Naive thymus-derived CD8-positive, alpha-beta T cell (primary cell): ENCODE results near the gene APCDD1L. TPM values are rescaled to one million over a fixed set of nuclear protein-coding genes. Genes with fewer than 3 reads are reported as not detected.
A peak's percentile ranks its signal among the peaks of the same experiment; 100 is the strongest.
"Not testable (repeated sequence)": the region's sequence is repeated elsewhere in the genome, so short reads cannot be mapped to it uniquely, and the experiment has no call there.

Experiments used
- ATAC-seq, 2 donors: fragments of 150-1000 bp; cut with Tn5 transposase in 1 of 2; sonication (Bioruptor Pico), chemical (Tn5 transposase) in 1 of 2; 1 replicate in 1 of 2; 2 replicates in 1 of 2; pipeline ENCODE4 v1.10.0; 2021; ENCODE audit warnings: mild to moderate bottlenecking in 2 of 2, moderate library complexity in 2 of 2
- POLR2A ChIA-PET: fragments of 350-600 bp; sonication (Branson Sonifier 250); formaldehyde crosslinking; loops from one replicate; lab custom pipeline; 2021; ENCODE audit warnings: antibody characterized with exemption; lab: Charles Lee
- DNase-seq, 10 donors: peaks; one replicate each; pipeline versions ENCODE4 v3.0.0 to v3.0.0-alpha.2; 2020 to 2022
- H3K27ac Mint-ChIP-seq, 10 donors: one replicate each; pipeline ENCODE4 v1.8.0; 2020 to 2022; ENCODE audit warnings: mild to moderate bottlenecking in 10 of 10, mixed read lengths in 10 of 10, moderate library complexity in 4 of 10, inconsistent platforms in 1 of 10
- H3K27me3 Mint-ChIP-seq, 5 donors: one replicate each; pipeline ENCODE4 v1.8.0; 2021 to 2022; ENCODE audit warnings: mixed read lengths in 5 of 5
- H3K36me3 Mint-ChIP-seq, 3 donors: one replicate each; pipeline ENCODE4 v1.8.0; 2020 to 2022; ENCODE audit warnings: mixed read lengths in 3 of 3, mild to moderate bottlenecking in 2 of 3, inconsistent platforms in 1 of 3
- H3K4me1 Mint-ChIP-seq, 4 donors: one replicate each; pipeline ENCODE4 v1.8.0; 2021 to 2022; ENCODE audit warnings: mixed read lengths in 4 of 4
- H3K4me3 Mint-ChIP-seq, 10 donors: one replicate each; pipeline ENCODE4 v1.8.0; 2020 to 2022; ENCODE audit warnings: mild to moderate bottlenecking in 10 of 10, mixed read lengths in 10 of 10, moderate library complexity in 6 of 10, inconsistent platforms in 1 of 10
- H3K9me3 Mint-ChIP-seq, 9 donors: one replicate each; pipeline ENCODE4 v1.8.0; 2020 to 2022; ENCODE audit warnings: mixed read lengths in 9 of 9, mild to moderate bottlenecking in 3 of 9, inconsistent platforms in 1 of 9, moderate library complexity in 1 of 9
- polyA plus RNA-seq, 3 donors: library from polyadenylated mRNA; unstranded; fragments of 300-500 nt; fragmentation: Illumina TruSeq; gene quantifications; one replicate each; pipeline ENCODE4 v1.2.3, GENCODE V29; 2021
- total RNA-seq, 8 experiments: library from RNA in 2 of 8; stranded (reverse) in 2 of 8; gene quantifications; one replicate each; pipeline ENCODE4 v1.2.3 and lab custom pipeline; 2021 to 2026

Gene APCDD1L
- total and polyA plus RNA-seq, 5 experiments from 2014 or later = 0.48 TPM; not detected in 4

DNA sequence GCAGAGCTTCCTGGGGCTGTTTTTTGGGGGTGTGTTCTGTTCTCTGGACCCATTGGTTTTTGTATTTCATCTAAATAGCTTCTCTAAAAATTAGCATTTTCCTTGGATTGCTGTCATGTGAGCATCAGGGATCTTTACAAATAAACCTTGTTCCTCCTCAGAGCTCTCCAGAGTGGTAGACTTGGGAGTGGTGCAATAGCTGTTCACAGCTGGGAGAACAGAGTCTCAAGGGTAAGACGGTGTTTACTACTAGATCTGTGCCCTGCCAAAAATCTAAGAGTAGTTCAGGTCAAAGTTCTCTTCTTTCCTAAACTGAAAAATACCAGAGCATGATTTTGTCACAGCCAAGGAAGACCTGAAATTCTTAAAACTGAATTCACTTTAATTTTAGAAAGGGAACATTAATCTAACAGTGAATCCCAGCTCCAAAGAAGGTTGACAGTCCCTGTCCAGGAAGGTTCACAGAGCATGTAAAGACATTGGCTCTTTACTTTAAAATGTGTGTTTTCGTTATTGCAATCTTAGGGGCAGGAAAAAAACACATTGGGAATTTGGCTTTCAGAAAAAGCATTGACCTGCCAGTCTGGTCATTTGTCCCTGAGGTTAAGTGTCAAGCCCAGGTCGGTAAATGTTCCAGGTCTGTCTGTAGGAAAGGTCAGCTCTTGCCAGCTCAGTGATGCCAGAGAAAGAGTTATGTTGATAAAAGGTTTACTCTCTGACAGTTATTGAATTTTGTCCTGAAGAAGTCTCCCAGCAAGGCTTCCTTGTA, 82.8 kb downstream of the APCDD1L start:
- H3K4me1 Mint-ChIP-seq = peaks cover 20 to 51% (median 35%) of the 10 kb centered on the region in 4 donors
- H3K27ac Mint-ChIP-seq = peak overlapping the region in 9 of 10 donors; percentile 28 to 82 (median 70)
- H3K9me3 Mint-ChIP-seq = peaks cover 0 to 2% (median 0%) of the 10 kb centered on the region in 9 donors
- POLR2A ChIA-PET = interaction anchor here (1.1 kb wide), 1 partner anchor 43 kb away, joined by 3 read pairs; the partner anchor contains the start of gene VAPB
- DNase-seq (no peak), ATAC-seq (no peak)
- H3K4me3 Mint-ChIP-seq = no peak overlapping the region
- no peaks in the 10 kb centered on the region for H3K27me3 Mint-ChIP-seq
- H3K36me3 Mint-ChIP-seq = peaks cover 0 to 57% (median 9%) of the 10 kb centered on the region in 3 donors

DNA sequence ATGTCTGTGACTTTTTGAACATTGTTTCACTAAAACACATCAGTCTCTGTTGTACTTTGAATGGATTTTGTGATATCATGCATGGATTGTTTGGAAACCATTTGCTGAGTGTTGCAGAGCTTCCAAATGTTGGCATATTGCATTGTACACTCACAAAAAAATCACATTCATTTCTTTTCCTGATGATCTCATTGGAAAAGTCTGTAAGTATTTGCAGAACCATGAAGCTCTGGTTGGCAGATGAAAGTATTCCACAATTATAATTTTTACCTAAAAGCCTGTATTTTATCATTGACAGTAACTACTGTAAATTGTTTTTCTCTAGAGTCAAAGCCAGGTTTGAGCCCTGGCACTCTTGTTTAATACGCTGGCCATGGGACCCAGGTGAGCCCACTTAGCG, 84.1 kb downstream of the APCDD1L start:
- DNase-seq = no peak
- POLR2A ChIA-PET = no interaction called here
- H3K36me3 Mint-ChIP-seq = peaks cover 0 to 51% (median 9%) of the 10 kb centered on the region in 3 donors
- H3K9me3 Mint-ChIP-seq = peaks cover 0 to 2% (median 0%) of the 10 kb centered on the region in 9 donors
- no peak overlapping the region for H3K27ac Mint-ChIP-seq
- no peak for ATAC-seq
- H3K4me3 Mint-ChIP-seq = no peak overlapping the region
- H3K27me3 Mint-ChIP-seq = no peaks in the 10 kb centered on the region
- H3K4me1 Mint-ChIP-seq = peaks cover 20 to 49% (median 33%) of the 10 kb centered on the region in 4 donors

DNA sequence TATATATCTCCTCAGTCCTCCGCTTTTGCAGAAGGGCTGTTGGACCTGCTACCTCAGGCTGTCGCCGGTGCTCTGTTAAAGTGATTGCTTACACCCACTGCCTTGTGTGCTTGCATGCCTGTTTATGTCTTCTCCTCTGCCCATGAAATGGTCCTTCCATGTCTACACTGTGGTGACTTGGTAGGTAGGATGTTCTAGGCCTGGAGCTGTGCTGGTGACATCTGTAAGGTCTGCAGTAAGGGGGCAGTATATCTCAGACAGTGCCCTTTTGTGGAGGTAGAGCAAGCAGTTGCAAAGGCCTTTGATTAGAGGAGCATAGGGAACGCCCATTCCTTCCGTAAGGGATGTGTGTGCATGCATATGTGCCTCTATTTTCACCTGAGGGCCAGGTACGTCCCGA, 85.9 kb downstream of the APCDD1L start:
- ATAC-seq (no peak), DNase-seq (no peak)
- POLR2A ChIA-PET = no interaction called here
- H3K4me1 Mint-ChIP-seq = peaks cover 21 to 44% (median 32%) of the 10 kb centered on the region in 4 donors
- no peak overlapping the region for H3K4me3 Mint-ChIP-seq
- no peaks in the 10 kb centered on the region for H3K27me3 Mint-ChIP-seq
- H3K9me3 Mint-ChIP-seq = peaks cover 0 to 2% (median 0%) of the 10 kb centered on the region in 9 donors
- no peak overlapping the region for H3K27ac Mint-ChIP-seq
- H3K36me3 Mint-ChIP-seq = peaks cover 0 to 37% (median 9%) of the 10 kb centered on the region in 3 donors

DNA sequence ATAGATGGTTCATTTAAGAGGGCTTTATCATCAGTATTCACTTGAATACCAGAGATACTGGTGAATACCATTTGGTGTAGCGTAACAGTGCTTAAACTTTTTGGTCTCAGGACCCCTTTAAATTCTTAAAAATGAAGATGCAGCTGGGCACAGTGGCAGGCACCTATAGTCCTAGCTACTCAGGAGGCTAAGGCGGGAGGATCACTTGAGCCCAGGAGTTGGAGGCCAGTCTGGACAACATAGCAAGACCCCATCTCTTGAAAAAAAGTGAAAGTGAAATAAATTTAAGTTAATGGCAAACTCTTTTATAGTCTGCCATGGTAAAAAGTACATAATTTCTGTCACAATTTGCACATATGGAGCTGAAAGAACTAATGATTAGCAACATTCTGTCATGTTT, 86.8 kb downstream of the APCDD1L start:
- Mint-ChIP-seq H3K36me3 (peaks cover 0 to 39% (median 9%) of the 10 kb centered on the region in 3 donors), H3K9me3 (peaks cover 0 to 2% (median 0%) of the 10 kb centered on the region in 9 donors), H3K4me1 (peaks cover 23 to 43% (median 31%) of the 10 kb centered on the region in 4 donors), H3K27me3 (no peaks in the 10 kb centered on the region), H3K4me3 (no peak overlapping the region), H3K27ac (no peak overlapping the region)
- ATAC-seq = no peak
- no peak for DNase-seq
- POLR2A ChIA-PET = no interaction called here

DNA sequence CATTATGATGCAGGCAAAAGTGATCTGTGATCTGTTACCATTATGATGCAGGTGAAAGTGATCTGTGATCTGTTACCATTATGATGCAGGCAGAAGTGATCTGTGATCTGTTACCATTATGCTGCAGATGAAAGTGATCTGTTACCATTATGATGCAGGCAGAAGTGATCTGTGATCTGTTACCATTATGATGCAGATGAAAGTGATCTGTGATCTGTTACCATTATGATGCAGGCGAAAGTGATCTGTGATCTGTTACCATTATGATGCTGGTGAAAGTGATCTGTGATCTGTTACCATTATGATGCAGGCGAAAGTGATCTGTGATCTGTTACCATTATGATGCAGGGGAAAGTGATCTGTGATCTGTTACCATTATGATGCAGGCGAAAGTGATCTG, 87.6 kb downstream of the APCDD1L start:
- H3K4me3 Mint-ChIP-seq, DNase-seq, ATAC-seq, POLR2A ChIA-PET, H3K27me3 Mint-ChIP-seq, H3K9me3 Mint-ChIP-seq, H3K27ac Mint-ChIP-seq: not testable (repeated sequence)
- Mint-ChIP-seq H3K4me1 (peaks cover 15 to 35% (median 23%) of the 10 kb centered on the region in 4 donors), H3K36me3 (peaks cover 0 to 34% (median 9%) of the 10 kb centered on the region in 3 donors)

DNA sequence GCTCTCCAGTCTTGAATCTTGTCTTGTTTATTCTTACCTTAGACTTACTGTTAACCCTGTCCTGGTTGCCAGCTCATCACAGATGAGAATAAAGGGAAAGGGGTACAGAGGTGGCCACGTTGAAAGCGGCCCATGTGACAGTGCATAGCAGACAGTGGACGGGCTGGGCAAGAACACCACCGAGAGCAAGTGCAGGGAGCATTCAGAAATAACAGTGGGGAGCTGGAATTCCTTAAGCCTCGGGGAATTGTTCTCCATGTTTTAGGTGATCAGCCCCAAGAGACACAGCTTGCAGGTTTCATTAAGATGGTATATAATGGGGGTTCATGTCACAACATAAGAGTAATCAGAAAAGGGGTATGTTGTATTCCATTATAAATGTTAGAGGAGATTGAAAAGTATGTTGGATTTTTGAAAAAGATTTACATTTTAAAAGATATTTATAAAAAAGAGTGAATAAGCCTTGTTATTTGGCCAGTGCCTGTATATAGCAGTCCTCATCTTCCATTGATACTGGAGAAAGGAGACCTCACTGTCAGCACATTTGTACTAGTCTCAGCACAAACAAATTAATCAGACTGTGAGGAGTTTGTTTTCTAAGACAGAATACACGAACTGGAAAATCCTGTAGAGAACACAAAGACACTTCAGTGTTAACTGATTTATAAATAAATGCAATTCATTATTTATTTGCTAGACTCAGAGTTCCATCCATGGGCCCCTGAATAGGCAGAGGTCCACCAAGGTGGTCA, 90.8 kb downstream of the APCDD1L start:
- peaks cover 0 to 46% (median 15%) of the 10 kb centered on the region in 3 donors for H3K36me3 Mint-ChIP-seq

DNA sequence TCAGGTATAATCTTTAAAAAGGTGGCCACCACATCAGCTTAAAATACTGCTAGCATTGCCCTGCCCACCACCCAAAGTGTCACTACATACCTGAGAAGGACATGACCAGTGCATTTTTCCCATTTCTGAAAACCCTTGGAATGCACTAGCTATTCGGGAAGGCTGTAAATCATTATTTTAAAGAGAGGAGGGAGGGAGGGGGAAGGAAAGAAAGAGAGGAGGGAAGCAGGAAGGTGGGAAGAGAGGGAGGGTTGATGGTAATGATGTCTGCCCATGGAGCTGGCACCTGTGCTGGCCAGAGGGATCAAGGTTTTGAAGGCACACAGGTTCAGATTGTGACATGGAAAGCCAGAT, 93.7 kb downstream of the APCDD1L start:
- POLR2A ChIA-PET = no interaction called here
- Mint-ChIP-seq H3K36me3 (peaks cover 0 to 60% (median 12%) of the 10 kb centered on the region in 3 donors), H3K27ac (peak overlapping the region in 4 of 10 donors; percentile 19 to 89 (median 62)), H3K4me1 (peaks cover 18 to 28% (median 23%) of the 10 kb centered on the region in 4 donors), H3K9me3 (peaks cover 0 to 2% (median 0%) of the 10 kb centered on the region in 9 donors), H3K27me3 (no peaks in the 10 kb centered on the region), H3K4me3 (no peak overlapping the region)
- DNase-seq (no peak), ATAC-seq (no peak)

More for the DNA sequence above, 90.8 kb downstream of the APCDD1L start:
- DNase-seq (no peak), ATAC-seq (no peak)
- H3K4me3 Mint-ChIP-seq = no peak overlapping the region
- H3K27me3 Mint-ChIP-seq = no peaks in the 10 kb centered on the region
- H3K27ac Mint-ChIP-seq = peak overlapping the region in 6 of 10 donors; percentile 16 to 91 (median 79)
- POLR2A ChIA-PET = no interaction called here
- peaks cover 10 to 20% (median 14%) of the 10 kb centered on the region in 4 donors for H3K4me1 Mint-ChIP-seq
- H3K9me3 Mint-ChIP-seq = peaks cover 0 to 2% (median 0%) of the 10 kb centered on the region in 9 donors

DNA sequence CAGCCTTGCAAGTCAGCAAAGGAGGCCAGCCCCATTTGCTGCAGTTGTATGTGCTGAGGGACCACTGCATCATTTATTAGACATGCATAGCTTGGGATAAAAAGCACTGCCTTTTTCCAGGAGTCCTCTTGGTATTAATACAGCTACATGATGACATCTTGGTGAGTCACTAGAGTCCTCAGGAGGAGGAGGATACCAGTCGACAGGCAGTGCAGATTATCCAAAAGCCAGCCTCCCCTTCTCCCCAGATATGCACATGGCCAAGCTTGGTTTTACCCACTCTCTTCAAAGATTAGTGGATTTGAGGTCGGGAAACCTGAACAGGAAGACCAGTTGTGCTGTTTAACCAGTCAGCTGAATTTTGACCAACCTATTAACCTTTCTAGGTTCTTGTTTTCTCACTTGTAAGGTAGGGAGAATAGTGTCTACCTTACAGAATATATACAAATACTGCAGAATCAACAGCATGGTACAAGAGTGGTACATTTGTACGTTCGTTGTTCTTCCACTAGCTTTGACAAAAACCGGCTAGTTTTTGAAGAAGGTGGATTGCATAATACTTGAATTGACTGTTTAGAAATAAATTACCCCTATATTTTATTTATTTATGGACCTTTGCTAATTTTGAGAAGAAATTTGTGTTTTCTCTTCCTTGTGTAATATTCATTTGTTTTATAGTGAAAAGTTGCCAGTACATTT, 94.3 kb downstream of the APCDD1L start:
- no peaks in the 10 kb centered on the region for H3K27me3 Mint-ChIP-seq
- POLR2A ChIA-PET = no interaction called here
- peaks cover 23 to 33% (median 28%) of the 10 kb centered on the region in 4 donors for H3K4me1 Mint-ChIP-seq

DNA sequence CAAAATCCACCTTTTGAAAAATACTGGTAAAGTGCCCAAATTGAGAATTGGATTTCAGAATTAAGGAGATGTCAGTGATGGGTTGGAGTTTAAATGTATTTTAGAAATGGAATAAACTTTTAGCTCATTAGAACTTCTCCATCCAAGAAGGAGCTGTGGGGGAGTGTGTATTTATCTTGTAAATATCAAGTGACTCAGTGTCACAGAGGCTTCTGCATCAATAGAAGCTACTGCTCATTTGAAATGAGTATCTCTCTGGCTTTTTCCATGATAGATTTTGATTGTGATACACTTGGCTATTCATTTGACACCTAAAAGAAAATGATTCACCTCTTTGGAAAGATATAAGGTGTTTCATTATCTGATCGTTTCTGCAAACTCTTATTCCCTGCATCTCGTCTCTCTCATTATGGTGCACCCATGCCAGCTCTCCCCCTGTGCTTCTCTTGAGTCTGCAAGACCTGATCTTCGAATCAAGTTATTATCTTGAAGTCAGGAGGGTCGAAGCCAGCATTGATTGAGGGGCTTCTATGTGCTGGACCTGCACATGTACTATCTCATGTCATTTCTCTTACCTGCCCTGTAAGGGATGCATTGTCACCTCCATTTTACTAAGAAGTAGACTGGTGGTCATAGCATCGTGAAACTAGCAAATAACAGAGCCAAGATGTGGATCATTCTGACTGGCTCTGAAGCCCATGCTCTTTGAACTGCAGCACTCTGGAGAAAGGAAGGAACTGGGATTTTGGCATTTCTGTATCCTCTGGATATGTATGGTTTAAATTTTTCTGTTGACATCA, 96.0 kb downstream of the APCDD1L start:
- peaks cover 4 to 63% (median 17%) of the 10 kb centered on the region in 3 donors for H3K36me3 Mint-ChIP-seq
- ATAC-seq (no peak), DNase-seq (no peak)
- H3K4me1 Mint-ChIP-seq = peaks cover 18 to 33% (median 28%) of the 10 kb centered on the region in 4 donors
- H3K4me3 Mint-ChIP-seq = no peak overlapping the region
- POLR2A ChIA-PET = no interaction called here
- H3K9me3 Mint-ChIP-seq = peaks cover 0 to 3% (median 0%) of the 10 kb centered on the region in 9 donors
- H3K27ac Mint-ChIP-seq = peak overlapping the region in 5 of 10 donors; percentile 33 to 75 (median 40)
- H3K27me3 Mint-ChIP-seq = no peaks in the 10 kb centered on the region

More for the DNA sequence above, 94.3 kb downstream of the APCDD1L start:
- no peak for ATAC-seq
- Mint-ChIP-seq H3K27ac (peak overlapping the region in 6 of 10 donors; percentile 0 to 89 (median 48)), H3K4me3 (no peak overlapping the region), H3K9me3 (peaks cover 0 to 2% (median 0%) of the 10 kb centered on the region in 9 donors), H3K36me3 (peaks cover 0 to 64% (median 12%) of the 10 kb centered on the region in 3 donors)
- no peak for DNase-seq

DNA sequence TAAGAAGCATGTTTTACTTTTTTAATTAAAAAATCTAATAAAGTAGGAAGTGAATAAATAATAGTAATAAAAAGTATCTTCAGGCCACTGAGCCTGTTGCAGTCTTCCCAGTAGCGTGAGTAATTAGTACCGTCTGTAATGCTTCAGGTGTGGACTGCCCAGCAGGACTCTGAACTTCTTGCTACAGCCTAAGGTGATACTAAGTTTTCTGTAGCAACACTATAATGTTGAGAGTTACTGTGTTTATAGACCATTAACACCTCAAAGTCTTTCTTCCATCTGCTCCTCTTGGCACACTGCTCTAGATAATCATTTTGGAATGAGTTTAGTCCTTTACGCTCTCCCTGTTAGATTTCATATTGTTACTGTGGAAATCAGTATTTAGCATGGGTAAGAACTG, 97.8 kb downstream of the APCDD1L start:
- no peak for DNase-seq
- Mint-ChIP-seq H3K27ac (peak overlapping the region in 7 of 10 donors; percentile 0 to 68 (median 48)), H3K36me3 (peaks cover 4 to 55% (median 17%) of the 10 kb centered on the region in 3 donors), H3K27me3 (no peaks in the 10 kb centered on the region), H3K4me3 (no peak overlapping the region), H3K9me3 (peaks cover 0 to 3% (median 0%) of the 10 kb centered on the region in 9 donors), H3K4me1 (peaks cover 17 to 32% (median 26%) of the 10 kb centered on the region in 4 donors)
- POLR2A ChIA-PET = no interaction called here
- ATAC-seq = no peak

DNA sequence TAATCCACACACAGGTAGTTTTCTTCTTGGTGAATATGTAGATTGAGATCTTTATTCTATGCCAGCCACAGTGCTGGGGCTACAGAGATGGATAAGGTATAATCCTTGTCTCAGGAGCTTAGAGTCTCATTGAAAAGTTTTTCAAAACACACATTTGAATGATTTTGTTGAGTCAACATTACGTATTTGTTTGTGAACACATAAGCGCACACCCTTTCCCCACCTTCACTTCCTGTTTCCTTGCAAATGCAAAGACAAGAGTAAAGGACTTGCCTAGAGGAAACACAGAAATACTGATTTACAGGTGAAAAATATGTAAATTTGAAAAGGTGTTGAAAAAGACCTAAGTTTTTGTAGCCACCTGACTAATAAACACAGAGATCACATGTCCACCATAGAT, 98.4 kb downstream of the APCDD1L start:
- POLR2A ChIA-PET = no interaction called here
- peak overlapping the region; percentile 25 to 84 (median 66) for H3K27ac Mint-ChIP-seq
- peak in 1 of 10 donors; percentile 21 for DNase-seq
- H3K4me3 Mint-ChIP-seq = peak overlapping the region in 5 of 10 donors; percentile 39 to 62 (median 44)
- no peaks in the 10 kb centered on the region for H3K27me3 Mint-ChIP-seq
- peaks cover 17 to 35% (median 27%) of the 10 kb centered on the region in 4 donors for H3K4me1 Mint-ChIP-seq
- peaks cover 0 to 3% (median 0%) of the 10 kb centered on the region in 9 donors for H3K9me3 Mint-ChIP-seq
- ATAC-seq = peak in 1 of 2 donors; percentile 22
- peaks cover 4 to 49% (median 17%) of the 10 kb centered on the region in 3 donors for H3K36me3 Mint-ChIP-seq
